BE2C (cell line): ENCODE measurements around the gene CATSPER1.
"Not testable (repeated sequence)": the region's sequence is repeated elsewhere in the genome, so short reads cannot be mapped to it uniquely, and the experiment has no call there.

Experiments
- DNase-seq: peaks from one replicate; pipeline ENCODE4 v3.0.0-alpha.2; 2020
- H3K27me3 ChIP-seq: fragments of 250-450 bp; sonication (Bioruptor Pico); 2 replicates; pipeline ENCODE4 v1.5.1; 2020; ENCODE audit warnings: mild to moderate bottlenecking
- H3K36me3 ChIP-seq: fragments of 250-450 bp; sonication (Bioruptor Pico); 2 replicates; pipeline ENCODE4 v1.5.1; 2020; ENCODE audit warnings: mild to moderate bottlenecking
- H3K4me1 ChIP-seq: fragments of 250-450 bp; sonication (Bioruptor Pico); 2 replicates; pipeline ENCODE4 v1.5.1; 2020
- H3K4me3 ChIP-seq: 2 replicates; pipeline ENCODE4 v1.5.1; 2011; ENCODE audit warnings: low read depth, low read length
- H3K9me3 ChIP-seq: fragments of 250-450 bp; sonication (Bioruptor Pico); 2 replicates; pipeline ENCODE4 v1.5.1; 2020
- CTCF ChIP-seq: IDR thresholded peaks from 2 replicates; pipeline ENCODE4 v1.5.1; 2012; ENCODE audit warnings: mild to moderate bottlenecking, low read depth, low read length

The CATSPER1 gene

GRCh38 chr11:66011239-66011784 is 15.0 kb downstream of the CATSPER1 start:
- Histone ChIP-seq H3K27me3 (peaks cover 21% of the 10 kb centered on the region), H3K9me3 (no peaks in the 10 kb centered on the region), H3K4me3 (no peak overlapping the region), H3K4me1 (no peaks in the 10 kb centered on the region; the same call in 1 of the 2 replicates), H3K36me3 (no peaks in the 10 kb centered on the region)
- no peak for DNase-seq
- no peak for TF ChIP-seq CTCF

- not testable (repeated sequence) for H3K4me3 ChIP-seq, DNase-seq, H3K4me1 ChIP-seq, H3K36me3 ChIP-seq, H3K9me3 ChIP-seq
- peaks cover 21% of the 10 kb centered on the region for H3K27me3 ChIP-seq
Observed at GRCh38 chr11:66010036-66010435, 16.2 kb downstream of the CATSPER1 start.

GRCh38 chr11:66008468-66009101 is 17.7 kb downstream of the CATSPER1 start:
- H3K36me3 ChIP-seq: peaks cover 17% of the 10 kb centered on the region

GRCh38 chr11:66008095-66008467 is 18.2 kb downstream of the CATSPER1 start:
- no peak for TF ChIP-seq CTCF
- Histone ChIP-seq H3K9me3 (no peaks in the 10 kb centered on the region), H3K4me3 (no peak overlapping the region), H3K4me1 (no peaks in the 10 kb centered on the region; the same call in 1 of the 2 replicates), H3K36me3 (peaks cover 20% of the 10 kb centered on the region), H3K27me3 (peaks cover 21% of the 10 kb centered on the region)
- no peak for DNase-seq

More at GRCh38 chr11:66008468-66009101, 17.7 kb downstream of the CATSPER1 start:
- Histone ChIP-seq H3K9me3 (no peaks in the 10 kb centered on the region), H3K4me1 (no peaks in the 10 kb centered on the region; the same call in 1 of the 2 replicates), H3K27me3 (peaks cover 21% of the 10 kb centered on the region), H3K4me3 (no peak overlapping the region)
- TF ChIP-seq CTCF: no peak
- peak; percentile 43 for DNase-seq

- Histone ChIP-seq H3K4me1 (no peaks in the 10 kb centered on the region; the same call in 1 of the 2 replicates), H3K36me3 (peaks cover 20% of the 10 kb centered on the region), H3K9me3 (no peaks in the 10 kb centered on the region), H3K4me3 (no peak overlapping the region), H3K27me3 (peaks cover 20% of the 10 kb centered on the region)
- no peak for DNase-seq
- no peak for TF ChIP-seq CTCF
Observed at GRCh38 chr11:66007201-66007634, 19.1 kb downstream of the CATSPER1 start.

- H3K4me3 ChIP-seq: no peak overlapping the region
- TF ChIP-seq CTCF: no peak
- peaks cover 20% of the 10 kb centered on the region for H3K36me3 ChIP-seq
- no peaks in the 10 kb centered on the region for H3K9me3 ChIP-seq
- no peak for DNase-seq
- peaks cover 16% of the 10 kb centered on the region for H3K27me3 ChIP-seq
- no peaks in the 10 kb centered on the region; the same call in 1 of the 2 replicates for H3K4me1 ChIP-seq
Observed at GRCh38 chr11:66006891-66007176, 19.4 kb downstream of the CATSPER1 start.
